ENCODE data around the gene RAB11A. TPM values are rescaled to one million over a fixed set of nuclear protein-coding genes. Genes with fewer than 3 reads are reported as not detected.

RAB11A gene
- total RNA-seq: 505 and 703 TPM in 2 replicates

DNA sequence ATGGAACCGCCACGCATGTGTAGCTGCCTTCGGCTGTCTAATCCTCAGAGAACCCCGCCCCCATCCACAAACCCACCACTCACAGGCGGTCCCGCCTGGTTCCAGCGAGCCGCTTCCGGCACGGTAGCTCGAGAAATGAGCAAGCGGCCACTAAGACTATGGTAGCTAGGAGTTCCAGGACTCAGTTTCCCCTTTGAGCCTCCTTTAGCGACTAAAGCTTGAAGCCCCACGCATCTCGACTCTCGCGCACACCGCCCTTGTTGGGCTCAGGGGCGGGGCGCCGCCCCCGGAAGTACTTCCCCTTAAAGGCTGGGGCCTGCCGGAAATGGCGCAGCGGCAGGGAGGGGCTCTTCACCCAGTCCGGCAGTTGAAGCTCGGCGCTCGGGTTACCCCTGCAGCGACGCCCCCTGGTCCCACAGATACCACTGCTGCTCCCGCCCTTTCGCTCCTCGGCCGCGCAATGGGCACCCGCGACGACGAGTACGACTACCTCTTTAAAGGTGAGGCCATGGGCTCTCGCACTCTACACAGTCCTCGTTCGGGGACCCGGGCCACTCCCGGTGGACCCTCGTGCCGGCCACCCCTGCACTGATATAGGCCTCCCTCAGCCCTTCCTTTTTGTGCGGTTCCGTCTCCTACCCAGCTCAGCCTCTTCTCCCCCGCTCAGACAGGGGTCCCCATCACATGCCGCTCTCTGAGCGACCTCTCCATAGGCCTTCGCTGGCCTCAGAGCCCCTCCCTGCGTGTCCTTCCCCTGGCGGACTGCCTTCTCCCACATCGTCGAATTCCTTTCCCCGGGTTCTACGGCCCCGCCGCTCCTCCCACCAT is at the start of gene RAB11A:
Gene RAB11A (plus strand): TSS at position 366 of the 828 bp plus-strand sequence. CDS start 95 bp downstream, at position 461.
- DNase-seq (ENCODE audit: low read depth): peak; percentile 90

DNA sequence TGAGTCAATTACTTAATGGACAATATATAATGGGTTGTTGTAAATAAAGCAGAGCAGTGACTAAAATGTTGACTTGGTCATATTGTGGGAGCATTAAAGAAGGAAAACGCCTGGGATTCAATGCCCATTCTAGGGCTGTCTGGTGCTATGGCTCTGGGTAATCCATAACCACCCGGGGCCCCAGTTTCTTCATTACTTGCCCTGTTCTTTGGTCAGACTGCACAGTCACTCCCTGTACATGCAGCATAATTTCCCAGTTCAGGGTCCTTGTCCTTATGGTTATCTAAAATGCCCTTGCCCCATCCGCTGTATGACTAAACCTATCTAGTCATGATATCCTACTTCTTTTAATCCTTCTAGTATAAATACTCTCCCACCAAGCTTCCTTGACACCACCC is 49.7 kb upstream of the RAB11A start:
- no peak for DNase-seq (ENCODE audit: low read depth)

DNA sequence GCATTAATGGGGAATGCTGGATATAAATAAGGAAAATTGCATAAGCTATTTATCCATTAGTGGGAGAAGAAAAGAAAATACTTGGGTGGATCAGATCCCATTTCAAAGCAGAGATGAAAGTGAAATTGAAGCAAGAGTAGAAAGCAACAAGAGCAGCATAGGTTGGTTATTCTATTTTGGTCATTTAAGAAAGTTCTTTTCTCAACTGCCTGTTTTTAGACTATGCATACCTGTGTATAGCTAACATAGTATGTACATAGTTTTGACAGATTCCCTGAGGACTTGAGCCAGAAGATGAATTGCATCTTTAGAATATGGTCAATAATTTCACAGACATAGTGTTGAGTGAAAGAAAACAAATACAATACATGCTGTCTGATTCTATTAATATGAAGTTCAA is 48.2 kb upstream of the RAB11A start:
- no peak for DNase-seq (ENCODE audit: low read depth)

DNA sequence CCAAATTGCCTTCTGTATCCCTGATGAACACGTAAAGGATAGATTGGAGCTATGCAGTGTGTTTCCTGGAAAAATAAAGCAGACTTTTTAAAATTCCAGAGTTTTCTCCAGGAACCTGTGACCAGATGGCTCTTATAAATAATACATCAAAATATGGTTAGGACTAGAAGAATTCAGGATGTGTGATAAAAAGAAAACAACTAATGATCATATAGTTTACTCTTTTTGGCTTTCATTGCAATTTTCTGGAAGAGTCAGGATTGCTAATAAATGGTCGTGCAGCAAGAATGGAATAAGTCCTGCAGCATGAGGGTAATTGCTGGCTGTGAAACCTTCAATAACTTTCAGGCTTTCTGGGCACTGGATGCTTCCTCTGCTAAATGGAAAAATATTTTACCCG is 47.0 kb upstream of the RAB11A start:
- no peak for DNase-seq (ENCODE audit: low read depth)

DNA sequence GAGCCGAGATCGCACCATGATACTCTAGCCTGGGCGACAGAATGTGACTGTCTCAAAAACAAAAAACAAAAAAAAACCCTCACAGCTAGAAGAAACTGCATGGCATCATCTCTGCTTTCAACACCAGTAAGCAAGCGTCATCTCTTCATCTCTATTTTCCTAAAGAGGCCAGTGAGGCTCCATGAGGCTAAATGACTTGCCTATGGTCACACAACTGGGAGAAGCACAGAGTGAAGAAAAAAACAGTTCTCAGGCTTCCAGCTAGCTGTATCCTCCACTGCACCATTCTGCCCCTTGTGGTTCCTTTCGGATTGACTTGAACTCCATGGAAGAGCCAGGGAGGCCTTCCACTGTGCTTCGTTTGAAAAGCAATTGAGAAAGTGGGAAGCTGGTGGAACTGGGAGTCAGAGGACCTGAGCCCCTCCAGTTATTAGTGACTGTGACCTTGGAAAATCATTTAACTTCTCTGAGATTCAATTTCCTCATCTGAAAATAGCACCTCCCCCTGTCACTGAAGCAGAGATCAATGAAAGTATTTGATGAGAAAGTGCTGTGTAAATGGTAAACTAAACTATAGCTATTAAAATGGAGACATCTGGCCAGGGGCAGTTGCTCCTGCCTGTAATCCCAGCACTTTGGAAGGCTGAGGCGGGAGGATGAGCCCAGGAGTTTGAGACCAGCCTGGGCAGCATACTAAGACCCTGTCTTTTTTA is 45.1 kb upstream of the RAB11A start:
- peak; percentile 75 for DNase-seq (ENCODE audit: low read depth)

DNA sequence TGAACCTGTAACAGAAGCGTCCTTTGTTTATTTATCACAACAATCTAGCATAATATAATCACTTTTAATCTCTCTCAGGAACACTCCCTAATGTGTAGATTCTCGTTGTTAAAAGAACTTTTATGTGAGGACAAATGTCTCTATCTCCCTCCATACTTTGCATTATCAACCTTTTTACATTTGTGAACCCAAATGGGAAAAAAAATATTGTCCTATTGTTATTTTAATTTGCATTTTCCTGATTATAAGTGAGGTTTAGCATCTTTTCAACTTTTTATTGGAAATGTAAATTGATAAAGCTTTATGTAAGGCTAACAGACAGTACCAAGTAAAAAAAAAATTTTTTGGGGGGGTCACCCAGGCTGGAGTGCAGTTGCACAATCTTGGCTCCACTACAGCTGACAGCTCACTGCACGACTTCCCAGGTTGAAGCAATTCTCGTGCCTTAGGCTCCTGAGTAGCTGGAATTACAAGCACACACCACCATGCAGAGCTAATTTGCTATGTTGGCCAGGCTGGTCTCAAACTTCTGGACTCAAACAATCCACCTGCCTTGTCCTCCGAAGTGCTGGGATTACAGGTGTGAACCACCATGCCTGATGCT is 44.2 kb upstream of the RAB11A start:
- peak; percentile 74 for DNase-seq (ENCODE audit: low read depth)

DNA sequence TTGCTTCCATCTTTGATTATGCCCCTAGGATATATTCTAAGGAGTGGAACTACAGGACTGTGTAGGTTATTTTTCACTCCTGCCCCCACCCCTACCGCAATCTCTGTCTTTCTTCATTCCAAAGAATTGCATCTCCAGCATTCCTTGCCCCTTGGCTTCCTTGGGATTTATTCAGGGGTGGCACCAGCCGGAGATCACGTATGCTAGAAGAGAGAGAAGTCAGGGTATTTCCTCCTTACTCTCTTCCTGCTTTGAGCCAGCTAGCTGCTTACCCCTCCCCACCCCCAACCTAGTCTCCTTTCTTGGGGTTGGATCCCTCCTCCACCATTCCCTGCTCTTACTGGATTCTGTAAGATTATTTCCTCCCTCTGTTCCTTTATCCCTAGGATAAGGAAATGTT is 42.2 kb upstream of the RAB11A start:
- DNase-seq (ENCODE audit: low read depth): peak; percentile 22

DNA sequence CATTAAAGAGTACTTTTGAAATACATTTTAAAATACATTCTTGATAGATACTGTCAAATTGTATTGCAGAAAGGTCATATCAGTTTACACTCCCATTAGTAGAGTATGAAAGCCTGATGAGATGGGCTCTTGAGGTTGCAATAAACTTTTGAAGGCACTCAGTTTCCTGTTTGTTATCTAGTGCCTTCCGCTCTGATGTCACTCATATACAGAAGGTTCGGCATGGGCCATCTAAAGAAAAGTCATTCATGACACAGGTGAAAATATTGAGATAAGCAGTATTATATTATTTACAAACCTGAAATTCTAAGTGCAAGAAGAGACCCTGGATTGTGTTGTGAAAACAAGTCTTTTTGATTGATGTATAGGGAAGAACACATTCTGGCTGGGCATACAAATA is 40.7 kb upstream of the RAB11A start:
- no peak for DNase-seq (ENCODE audit: low read depth)

DNA sequence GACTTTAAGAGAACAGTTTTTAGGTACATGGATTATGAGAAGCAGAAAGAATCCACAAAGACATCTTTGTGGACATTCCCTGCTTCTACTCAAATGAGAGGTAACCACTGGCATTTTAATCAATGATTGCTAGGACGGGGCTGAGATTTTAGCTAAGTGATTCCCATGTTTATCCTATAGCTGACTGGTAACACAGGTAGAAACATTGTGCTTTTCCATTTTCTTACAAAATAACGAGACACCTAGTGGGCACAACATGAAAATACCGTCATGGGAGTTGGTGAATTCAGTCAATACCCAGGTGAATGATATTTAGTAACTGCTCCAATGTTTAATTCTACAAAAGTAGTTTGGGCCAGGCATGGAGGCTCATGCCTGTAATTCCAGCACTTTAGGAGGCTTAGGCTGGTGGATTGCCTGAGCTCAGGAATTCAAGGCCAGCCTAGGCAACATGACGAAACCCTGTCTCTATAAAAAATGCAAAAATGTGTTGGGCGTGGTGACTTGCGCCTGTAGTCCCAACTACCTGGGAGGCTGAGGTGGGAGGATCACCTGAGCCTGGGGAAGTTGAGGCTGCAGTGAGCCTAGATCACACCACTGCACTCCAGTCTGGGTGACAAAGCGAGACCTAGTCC is 40.0 kb upstream of the RAB11A start:
- DNase-seq (ENCODE audit: low read depth): peak; percentile 60

DNA sequence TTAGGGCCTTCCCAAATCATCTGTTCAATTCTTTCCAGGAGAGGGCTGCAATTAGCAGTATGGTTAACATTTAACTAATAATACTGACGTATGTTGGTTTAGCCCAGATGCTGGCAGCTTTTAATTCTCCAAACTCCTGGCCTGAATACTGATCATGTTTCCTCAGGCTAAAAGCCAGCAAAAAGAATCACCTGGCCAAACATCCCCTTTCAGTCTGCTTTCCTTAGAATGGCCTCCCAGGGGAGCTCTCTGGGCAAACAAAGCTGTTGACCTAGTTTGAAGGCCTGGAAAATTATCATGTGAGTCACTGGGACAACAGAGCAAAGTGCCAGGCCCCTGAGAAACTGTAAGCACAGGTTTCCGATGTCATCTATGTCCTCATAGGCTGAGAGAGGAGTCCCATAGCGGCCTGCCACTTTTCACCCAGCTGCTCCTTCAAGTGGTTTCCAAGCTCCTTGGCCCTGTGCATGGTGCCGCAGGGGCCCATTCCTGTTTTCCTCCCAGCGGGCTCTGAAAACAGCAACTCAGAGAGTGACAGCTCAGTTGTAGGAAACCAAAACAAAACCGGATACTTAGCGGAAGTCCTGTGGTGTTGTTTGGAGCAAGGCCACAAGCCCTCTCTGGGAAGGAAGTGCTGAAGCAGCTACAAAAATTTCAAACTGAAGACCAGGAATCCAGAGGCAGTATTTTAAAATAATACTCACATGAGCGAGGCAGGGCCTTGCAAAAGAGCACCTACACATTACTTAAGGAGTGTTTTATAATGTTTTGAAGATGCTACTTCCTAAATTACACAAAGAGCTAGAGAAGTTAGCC is 36.5 kb upstream of the RAB11A start:
- peak; percentile 100 for DNase-seq (ENCODE audit: low read depth)

DNA sequence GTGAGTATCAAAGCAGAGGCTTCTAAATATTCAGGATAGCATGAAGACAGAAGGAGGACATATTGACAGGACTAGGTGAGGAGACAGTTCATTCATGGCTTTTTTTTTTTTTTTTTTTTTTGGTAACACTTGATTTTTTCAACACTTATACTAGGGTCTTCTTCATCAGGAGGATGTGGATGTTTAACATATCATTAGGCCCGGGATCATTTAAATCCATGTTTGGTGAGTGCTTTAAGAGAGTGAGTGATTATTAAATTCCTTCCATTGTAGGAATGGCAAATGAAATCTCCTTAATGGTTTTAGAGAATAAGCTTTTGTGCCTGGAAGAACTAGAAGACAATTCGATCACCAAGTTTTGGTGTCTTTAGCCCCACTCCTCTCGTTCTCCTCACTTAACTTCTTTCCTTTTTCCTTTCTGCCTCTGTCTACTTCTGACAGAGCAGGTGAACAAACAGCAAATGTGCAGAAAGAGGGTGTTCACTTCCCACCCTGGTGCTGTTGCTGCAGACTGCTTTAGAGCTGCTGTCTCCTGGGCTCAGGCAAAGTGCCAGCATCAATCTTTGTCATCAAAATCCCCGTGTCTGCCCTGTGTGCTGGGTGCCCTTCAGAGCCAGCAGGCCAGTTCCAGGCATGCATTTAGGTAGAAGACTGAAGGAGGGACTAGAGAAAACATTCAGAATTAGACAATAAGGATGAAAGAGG is 35.6 kb upstream of the RAB11A start:
- DNase-seq (ENCODE audit: low read depth): peak; percentile 40

DNA sequence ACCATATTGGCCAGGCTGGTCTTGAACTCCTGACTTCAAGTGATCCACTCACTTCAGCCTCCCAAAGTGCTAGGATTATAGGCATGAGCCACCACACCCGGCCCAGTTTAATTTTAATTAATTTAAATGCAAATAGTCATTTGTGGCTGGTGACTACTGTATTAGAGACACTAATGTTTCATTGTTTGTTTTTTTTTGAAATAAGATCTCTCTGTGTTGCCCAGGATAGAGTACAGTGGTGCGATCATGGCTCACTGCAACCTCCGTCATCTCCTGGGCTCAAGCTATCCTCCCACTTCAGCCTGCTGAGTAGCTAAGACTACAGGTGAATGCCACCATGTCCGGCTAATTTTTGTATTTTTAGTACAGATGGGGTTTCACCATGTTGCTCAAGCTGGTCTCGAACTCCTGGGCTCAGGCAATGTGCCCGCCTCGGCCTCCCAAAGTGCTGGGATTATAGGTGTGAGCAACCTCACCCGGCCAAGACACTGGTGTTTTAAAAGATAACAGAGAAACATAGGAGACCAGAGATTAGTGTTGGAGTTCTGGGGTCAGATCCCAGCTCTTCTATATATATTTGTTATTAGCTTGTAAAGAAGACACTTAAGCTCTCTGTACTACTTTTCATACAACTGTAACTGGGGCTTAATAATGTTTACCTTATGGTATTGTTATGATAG is 34.5 kb upstream of the RAB11A start:
- no peak for DNase-seq (ENCODE audit: low read depth)

DNA sequence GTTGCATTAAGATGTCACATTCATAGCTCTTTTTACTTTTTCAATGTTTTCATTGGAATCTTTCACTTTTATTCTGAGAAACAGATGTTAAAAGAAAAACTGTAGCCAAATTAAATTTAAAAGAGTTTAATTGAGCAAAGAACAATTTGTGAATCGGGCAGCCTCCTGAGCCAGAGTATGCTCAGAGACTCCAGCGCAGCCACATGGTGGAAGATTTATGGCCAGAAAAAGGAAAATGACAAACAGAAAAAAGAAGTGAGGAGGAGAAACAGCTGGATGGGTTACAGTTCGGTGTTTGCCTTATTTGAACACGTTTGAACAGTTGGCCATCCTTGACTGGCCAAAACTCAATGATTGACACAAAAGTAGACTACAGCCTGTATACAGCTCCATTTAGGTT is 33.8 kb upstream of the RAB11A start:
- no peak for DNase-seq (ENCODE audit: low read depth)

DNA sequence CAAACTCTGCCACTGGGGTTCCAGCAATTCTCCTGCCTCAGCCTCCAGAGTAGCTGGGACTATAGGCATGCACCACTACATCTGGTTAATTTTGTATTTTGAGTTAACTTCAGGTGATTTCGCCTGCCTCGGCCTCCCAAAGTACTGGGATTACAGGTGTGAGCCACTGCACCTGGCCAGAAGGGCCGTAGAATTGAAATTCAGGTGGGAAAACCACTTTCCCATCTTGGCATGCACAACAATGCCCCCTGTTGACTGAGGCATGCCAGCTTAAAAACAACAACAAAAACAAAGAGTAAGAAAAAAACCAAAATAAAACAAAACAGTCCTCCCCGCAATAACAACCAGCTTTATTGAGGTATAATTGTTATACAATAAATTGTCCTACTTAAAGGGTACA is 32.6 kb upstream of the RAB11A start:
- DNase-seq (ENCODE audit: low read depth): no peak

DNA sequence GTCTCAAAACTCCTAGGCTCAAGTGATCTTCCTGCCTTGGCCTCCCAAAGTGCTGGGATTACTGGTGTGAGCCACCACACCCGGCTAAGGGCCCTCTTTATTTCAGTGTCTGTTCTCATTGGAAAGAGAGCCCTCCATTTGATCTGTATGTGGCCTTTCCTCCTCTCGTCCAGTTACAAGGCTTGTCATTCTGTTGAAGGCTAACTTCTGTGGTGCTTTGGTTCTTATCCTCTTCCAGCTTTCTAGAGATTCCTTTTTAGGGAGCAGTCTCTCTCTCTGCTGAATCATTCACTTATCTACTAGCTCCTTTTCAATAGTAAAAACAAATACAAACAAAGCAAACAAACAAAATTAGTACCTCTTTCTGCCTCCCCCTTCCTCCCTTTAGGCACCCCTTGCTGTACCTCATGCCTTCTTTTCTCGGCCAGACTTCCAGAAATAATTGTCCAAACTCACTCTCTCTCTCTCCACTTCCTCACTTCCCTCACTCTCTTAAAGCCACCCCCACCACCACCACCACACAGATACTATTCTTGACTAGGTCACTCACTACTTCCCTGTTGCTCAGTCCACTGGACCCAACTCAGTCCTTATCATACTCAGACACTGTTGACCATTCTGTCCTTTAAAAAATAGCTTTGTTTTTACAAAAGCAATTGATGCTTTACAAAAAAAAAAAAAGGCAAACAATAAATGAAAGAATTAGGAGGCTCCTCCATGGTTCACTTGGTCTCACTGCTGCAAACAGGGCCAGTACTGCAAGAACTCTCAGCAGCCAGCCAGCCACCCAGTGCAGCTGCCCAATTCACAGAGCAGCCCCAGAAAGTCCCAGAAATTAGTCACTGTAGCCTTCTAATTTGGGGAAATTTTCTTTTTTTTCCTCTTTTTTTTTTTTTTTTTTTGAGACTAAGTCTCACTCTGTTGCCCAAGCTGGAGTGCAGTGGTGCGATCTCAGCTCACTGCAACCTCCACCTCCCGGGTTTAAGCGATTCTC is 31.7 kb upstream of the RAB11A start:
- DNase-seq (ENCODE audit: low read depth): no peak

DNA sequence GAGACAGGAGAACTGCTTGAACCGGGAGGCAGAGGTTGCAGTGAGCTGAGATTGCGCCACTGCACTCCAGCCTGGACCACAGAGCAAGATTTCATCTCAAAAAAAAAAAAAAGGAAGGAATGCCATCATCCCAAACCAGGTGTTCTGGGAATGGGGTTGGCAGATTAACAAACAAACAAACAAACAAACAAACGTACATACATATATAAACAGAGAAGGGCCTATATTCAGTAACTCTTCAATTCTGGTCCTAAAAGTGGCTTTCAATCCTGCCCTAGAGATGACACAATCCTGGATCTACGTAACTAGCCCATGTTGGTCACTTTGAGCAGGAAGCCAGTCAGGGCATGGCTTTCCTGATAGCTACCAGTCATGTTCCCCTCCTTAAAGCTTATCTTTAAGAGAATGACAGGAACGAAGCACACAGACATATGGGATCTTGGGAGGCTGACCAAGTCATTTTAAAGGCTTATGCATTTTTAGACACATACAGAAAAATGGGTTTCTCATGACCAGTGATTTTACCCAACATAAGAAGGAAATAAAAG is 29.9 kb upstream of the RAB11A start:
- DNase-seq (ENCODE audit: low read depth): no peak

DNA sequence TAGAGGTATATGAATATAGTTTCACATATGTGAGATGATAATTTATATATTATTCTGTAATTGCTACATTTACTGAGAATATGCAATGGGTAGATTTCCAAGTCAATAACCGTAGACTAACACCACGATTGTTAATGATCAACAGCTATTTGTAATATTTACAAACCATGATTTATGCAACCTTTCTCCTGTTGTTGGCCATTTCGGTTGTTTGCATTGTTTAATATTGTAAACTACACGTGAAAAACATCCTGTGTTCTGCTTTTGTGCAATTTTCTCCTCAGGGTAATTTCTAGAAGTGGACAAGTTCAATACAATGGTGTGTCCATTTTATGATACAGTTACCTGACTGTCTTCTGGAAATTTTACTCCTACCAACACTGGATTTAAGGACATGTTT is 29.3 kb upstream of the RAB11A start:
- DNase-seq (ENCODE audit: low read depth): no peak

DNA sequence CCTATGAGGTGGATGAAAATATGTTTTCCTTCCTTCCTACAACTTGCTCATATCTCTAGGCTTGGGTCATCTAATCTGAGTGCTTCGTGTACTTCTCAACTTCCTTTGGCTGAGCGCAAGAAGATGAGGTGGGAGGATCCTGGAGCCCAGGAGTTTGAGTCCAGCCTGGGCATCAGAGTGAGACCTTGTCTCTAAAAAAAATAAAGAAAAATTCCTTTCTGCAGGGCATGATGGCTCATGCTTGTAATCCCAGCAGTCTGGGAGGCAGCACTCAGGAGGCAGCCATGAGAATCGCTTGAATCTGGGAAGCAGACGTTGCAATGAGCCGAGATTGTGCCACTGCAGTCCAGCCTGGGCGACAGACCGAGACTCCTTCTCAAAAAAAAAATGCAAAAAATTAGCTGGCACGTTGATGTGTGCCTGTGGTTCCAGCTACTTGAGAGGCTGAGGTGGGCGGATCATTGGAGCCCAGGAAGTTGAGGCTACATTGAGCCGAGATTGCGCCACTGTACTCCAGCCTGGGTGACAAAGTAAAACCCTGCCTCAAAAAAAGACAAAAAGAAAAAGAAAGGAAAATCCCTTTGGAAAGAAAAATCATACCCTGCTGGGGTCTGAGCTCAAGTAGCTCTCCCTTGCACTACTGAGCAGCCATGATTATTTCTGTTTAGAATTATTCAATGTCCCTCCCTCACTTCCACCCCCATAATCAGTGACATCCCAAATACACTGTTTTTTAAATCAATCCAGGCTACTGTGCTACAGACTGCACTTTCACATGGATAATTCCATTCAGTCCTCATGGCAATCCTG is 28.0 kb upstream of the RAB11A start:
- peak; percentile 79 for DNase-seq (ENCODE audit: low read depth)
